ENCODE data around the gene GFRA1.

Gene GFRA1

DNA sequence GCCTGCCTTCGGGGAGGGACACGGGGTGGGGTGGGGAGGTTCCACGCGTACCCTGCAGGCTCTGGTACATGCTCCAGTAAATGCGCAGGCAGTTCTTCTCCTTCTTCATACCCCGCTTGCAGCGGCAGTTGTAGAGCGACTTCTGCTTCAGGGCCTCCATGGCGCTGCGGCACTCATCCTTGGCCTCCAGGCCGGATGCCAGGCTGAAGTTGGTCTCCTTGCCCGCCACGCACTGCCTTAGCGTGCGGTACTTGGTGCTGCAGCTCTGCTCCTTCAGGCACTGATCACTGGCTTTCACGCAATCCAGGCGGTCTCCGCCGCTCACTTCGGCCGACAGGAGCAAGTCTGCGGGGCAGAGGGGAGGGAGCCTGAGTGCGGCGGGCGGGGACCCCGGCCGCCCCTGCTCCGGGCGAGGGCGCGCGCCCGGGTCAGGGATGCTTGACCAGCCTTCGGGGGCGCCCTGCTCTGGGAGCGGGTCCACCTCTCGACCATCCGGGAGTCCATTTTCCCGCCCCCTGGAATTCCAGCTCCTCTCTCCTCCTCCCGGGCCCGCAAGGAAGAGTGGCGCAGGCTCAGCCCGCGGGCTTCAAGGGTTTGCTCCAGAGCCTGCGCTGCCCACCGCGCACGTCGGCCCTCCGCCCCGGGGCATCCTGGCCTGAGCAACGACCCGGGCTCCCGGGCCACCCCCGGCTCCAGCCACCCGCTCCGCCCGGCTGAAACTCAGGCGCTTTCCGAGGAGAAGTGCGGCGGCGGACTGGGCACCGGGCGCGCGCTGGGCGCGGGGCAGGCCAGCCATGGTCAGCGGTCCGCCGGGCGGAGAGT lies 2.0 kb downstream of the GFRA1 start:
- no peak for DNase-seq

DNA sequence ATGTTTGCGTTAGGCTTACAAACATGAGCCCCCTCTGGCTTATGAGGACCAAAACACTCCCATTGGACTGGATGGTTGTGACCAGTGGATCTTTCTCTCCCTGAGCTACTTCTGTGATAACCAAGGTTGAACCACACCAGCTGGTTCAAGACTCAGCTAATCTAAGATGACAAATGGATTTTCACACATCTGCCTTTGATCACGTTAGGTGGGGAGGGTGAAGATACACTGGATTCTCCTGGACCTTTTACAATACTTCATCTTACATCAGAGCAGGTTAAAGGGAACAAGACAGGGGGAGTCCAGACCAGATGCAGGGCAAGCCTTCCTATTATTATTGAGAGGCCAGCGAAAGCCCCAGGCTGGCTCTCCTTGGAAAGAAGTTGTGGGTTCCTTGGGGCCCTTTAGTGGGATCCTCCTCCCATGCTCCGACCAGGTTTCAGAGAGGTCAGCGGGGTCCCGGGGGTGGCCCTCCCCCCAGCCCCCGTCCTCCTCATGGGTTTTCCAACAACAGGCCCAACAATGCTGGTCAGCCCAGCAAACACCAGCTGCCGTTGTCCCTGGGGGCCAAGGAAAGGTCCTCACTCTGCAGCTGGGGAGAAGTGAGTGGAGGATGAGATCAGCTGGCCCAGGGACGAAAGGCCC lies 2.8 kb downstream of the GFRA1 start:
- DNase-seq: no peak

DNA sequence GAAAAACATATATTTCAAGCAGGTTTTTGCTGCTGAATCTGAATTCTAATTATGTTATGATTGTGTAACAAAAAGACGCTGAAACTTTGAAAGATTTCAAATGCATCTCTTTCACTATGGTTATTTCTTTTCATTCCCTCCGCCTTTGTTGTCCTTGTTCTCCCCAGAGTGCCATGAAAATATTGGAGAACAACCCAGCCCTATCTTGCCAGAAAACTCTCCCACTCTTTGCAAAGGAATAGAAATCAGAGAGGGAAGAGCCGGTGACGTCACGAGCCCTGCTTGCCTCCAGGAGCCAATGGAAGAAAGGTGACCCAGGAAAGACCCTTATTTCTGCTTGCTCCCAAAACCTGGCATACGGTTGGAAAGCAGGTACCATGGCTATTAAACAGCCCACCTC lies 3.4 kb downstream of the GFRA1 start:
- no peak for DNase-seq

DNA sequence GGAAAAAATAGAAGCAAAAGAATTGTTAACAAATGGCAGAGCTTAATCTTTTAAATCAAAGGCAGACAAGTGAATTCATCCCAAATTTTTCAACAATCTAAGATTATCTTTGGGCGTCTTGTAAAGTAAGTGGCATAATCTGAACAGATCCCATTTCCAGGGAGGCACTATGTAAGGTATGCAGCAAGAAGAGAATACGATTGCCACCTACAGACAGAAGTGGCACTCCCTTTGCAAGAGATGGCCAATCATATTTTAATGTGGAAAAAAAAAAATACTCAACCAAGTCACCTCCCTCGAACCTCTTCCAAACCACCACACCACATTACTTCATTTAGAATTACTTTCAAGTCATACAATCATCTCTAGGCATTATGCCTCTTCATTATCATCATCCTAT lies 4.0 kb downstream of the GFRA1 start:
- DNase-seq: no peak

DNA sequence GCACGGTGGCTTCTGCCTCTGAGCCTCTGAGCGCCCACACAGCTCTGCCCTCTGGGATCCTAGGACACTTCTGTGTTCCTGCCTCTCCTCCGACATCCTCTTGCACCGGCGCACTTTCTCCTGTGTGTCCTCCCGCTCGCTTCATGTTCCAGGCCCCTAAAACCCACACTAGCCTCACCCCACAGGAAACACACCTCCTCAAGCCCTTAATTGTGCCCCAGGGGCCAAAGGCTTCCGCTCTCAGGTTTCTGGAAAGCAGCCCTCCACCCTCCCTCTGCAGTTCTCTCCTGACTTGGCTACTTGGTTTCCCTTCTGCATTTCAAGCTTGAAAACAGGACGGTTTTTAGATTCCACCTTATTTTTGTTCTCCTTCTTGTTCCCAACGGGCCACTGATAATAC lies 7.3 kb downstream of the GFRA1 start:
- no peak for DNase-seq

DNA sequence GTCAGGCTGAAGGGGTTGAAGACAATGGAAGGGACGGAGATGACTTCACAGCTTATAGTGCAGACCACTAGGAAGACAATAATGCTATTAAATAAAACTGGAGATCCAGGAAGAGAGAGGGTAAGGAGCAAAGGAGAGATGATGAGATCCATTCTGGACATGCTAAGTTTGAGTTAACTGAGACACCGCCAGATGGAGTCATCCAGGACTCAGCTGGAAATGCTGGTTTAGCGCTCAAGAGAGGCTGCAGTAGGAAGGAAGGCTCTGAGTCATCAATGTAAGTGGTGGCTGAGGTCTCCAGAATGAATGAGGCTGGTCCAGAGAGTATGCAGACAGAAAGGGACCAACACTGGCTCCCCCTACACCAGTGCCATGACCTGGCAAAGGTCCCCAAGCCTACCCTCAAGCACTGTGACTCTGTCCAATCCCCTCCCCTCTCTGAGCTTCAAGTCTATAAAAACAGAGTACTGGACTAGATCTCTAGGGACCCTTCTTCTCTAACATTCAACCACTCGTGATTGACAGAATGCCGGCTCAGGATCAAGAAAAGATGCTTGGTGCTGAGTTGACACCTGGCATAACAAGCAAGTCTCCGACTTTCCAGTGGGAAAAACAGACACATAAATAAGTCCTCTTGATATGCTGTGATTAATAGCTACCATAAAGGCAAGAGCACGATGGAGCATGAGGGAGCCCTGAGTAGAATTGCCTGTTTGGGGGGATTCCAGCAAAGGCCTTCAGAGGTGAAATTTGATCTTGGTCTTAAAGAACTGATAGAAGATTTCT lies 8.9 kb downstream of the GFRA1 start:
- no peak for DNase-seq

DNA sequence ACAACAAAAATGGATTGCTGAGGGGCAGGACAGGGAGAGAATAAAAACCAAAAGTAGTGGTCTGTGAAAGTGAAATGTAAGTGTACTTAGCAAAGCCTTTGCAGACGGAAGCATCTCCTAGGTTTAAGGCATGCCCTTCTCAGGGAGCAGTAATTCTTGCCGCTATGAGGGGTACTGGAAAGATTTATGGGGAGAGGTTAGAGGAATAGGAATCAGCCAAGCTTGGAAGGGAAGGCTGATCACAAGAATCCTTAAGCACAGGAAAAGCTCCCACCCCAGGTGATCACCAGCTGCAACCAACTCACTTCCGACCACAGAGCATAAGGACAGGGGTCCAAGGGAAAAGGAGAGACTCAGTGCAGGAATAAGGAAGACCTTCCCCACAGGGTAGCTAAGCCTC lies 10.3 kb downstream of the GFRA1 start:
- DNase-seq: no peak

DNA sequence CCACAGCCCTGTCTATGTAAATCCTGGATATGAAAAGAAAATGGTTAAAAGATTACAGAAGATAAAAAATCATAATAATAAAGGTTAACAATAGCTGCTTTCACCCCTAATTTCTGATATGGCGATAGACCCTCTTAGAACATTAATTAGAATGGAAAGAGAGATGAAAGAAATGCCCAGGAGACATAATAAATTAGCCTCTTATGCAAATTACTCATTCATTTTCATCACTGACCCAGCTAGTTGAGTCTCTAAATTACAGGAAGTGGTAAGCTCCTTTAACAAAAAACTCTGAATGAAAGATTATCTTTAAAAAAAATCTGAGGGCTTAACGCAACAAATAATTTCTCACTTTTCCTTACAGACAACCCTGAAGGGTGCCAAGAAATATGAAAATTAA lies 12.4 kb downstream of the GFRA1 start:
- DNase-seq: no peak

DNA sequence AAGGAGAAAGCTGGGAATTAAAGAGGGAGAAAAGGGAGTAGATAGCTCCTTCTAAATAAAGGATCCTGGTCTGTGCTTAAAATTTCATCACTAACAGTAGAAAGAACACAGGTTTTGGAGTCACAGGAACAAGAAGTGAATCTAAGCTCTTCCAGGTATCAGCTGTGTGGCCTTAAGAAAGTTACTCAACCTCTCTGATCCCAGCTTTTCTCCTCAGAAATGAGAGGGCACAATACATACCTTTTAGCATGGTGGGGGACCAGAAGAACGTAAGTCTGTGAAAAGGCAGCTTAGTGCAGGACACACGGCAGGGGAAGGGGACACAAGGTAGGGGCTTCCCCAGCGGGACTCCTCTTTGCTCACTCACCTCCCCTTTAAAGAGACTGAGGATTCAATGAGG lies 13.4 kb downstream of the GFRA1 start:
- no peak for DNase-seq

DNA sequence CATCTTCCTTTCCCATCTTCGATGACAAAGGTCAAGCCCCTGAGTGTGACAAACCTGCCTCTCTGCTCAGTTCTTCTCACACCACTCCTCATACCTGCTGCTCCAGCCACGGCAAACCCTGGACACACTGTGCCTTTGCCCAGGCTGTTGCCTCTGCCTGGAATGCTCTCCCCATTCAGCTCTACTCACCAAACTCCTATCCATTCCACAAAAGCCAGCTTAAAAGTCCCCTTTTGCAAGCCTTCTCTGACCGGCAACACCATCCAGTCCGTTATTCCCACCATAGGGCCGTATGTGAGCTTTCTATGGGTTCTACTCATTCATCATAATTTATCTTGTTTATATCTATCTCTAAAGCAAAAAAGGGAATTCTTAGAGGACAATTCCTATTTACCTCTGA lies 15.2 kb downstream of the GFRA1 start:
- no peak for DNase-seq

DNA sequence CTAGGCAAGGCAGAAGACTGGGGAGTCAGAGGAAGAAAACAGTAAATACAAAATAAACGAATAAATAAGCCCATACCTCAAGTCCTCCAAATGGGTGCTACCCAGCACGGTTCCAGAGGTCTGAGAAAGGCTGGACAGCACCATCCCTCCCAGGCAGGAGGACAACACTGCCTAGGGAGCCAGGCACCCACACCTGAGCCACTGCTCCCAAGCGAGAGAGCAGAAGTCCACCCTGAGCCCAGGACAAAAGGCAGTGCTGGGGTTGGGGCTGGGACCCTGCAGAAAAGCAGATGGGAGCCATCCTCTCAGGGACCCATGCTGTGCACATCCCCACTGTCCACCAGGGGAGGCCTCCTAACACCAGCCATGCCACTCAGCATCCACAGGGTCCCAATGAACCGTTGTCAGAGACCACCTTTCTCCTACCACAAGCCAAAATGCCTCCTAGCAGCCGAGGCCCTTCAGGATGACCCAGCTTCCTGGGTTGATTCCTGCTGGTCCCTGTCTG lies 16.2 kb downstream of the GFRA1 start:
- DNase-seq: no peak

DNA sequence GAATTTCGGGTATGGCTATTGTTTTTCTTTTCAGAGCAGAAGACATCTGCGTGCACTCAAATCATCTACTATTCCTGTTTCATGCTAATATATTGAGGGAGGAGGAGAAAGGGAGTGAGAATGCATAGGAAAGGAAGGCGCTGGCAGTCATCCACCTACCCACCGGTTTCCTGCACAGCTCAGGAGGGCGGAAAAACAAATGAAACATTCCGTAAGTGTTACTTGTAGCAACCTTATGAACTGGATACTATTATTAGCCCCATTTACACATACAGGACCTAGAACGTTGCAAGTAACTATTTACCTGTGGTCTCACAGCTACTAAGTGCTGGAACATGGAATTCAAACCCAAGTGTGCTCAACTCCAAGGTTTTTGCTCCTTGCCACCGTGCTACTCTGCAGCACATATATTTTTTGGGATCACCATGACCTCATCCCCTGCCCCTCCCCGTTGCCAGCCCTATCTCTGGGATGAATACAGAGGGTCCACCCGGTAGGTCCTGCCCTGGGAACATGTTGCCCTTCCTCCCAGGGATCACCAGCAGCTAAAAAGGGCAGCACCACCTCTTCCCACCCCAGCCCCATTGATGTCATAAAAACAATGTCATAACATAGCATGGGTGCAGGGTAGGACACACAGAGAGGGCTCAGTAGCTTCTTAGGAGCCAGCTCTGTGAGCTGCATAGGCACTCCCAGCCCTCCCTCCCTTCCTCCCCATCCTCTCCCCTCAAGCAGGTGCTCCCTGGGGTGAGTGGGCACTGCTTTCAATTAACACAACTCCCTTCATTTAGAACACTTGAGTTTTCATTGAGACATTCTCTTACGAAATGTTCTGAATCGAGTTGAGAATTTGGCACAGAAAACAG lies 16.9 kb downstream of the GFRA1 start:
- no peak for DNase-seq

DNA sequence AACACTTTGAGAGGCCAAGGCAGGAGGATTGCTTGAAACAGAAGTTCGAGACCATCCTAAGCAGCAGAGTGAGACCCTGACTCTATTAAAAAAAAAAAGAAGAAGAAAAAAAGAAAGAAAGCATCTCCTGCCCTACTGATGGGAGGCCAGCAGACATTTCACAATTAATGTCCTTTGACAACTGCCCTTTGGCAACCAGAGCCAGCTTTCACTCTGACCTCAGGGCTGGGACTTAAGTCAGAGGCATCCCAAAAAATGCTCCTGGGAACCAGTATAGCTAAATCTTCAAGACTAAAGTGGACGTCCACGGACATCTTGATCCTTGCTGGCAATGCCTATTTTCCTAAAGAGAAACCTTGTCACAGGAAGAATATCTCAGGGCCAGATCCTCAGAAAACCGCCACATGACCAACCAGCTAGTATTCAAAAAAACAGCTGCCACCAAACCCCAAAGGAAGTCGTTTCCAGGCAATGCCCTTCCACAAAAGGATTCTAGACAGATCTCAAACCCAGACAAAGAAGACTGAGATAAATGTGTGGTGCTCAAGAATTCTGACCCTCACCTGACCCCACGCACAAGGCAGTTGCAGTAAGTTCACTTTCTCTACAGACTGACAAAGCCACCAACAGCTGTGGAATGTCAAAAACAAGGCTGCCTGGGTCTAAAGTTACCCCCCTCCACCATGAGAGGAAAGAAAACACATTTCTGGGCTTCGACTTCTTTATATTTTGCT lies 18.4 kb downstream of the GFRA1 start:
- DNase-seq: no peak

DNA sequence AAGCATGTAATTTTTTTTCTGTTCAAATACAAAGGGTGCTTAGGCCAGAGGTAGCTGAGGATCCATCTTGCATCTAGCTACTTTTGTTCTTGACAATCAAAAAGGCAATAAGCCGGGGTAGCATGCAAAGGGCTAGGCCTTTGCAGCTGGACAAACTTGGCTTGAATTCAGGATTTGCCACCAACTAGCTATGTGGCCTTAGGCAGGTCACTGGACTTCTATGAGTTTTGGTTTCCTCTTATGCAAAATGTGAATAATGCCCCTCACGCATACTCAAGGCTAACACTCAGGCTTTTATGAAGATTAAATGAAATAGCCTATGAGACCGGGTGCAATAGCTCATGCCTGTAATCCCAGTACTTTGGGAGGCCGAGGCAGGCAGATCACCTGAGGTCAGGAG lies 19.3 kb downstream of the GFRA1 start:
- DNase-seq: no peak

DNA sequence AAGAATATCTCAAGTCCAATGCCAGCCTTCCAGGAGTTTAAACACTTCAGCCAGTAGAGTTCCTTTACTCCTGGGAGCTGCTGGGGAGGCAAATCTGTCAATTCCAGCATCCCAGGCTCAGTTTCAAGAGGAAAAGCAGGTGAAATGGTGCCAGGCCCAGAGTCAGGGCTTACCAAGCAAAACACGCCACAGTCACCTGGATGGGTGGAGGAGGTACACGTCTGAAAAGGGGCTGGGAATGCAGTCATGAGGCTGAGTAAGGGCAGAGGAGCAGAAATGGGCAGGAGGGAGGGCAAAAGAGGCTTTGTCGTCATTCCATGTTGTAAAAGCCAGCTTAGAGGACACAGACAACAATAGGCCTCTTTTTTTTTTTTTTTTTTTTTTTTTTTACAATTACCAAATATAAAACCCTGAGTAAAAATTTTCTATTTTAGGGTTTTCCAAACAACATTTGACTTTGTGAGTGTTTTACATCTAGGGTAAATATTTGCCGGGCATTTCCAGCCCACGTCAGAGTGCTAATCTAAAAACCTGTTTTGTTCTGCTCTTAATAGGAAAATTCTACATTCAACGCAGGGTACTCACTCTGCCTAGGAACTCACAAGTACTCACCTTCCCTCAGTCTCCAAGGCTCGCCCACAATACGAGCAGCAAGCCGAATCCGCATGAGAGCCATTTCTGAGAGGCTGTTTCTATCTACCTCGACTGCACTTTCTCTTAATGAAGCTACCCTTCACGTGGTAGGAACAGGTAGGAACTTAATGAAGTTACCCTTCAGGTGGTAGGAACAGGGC lies 21.2 kb downstream of the GFRA1 start:
- no peak for DNase-seq

DNA sequence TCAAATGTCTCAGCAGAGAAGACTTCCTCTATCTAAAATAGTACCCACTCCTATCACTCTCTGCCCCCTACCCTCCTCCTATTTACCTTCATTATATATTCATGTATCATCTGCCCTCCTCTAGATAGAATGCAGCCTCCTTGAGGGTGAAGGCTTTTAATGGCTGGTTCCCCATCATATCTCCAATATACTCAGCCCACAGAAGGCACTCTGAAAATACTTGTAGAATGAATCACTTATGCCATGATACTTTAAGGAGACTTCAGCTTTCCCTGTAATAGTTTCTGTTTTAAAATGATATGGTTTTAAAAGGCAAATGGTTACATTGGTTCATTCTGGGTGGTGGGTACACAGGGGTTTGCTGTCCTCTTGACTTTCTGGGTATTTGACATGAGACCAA lies 25.3 kb downstream of the GFRA1 start:
- DNase-seq: no peak

DNA sequence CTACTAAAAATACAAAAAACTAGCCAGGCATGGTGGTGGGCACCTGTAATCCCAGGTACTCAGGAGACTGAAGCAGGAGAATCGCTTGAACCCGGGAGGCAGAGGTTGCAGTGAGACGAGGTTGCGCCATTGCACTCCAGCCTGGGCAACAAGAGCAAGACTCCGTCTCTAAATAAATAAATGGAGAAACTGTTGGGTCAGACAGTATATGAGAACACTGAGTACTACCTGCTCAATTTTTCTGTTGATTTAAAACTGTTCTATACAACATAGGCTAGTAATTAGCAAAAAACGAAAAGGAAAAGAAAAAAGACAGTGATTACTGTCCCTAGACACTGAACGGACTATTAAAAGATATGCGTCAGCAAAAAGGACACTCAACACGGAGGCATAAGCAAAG lies 26.7 kb downstream of the GFRA1 start:
- no peak for DNase-seq

DNA sequence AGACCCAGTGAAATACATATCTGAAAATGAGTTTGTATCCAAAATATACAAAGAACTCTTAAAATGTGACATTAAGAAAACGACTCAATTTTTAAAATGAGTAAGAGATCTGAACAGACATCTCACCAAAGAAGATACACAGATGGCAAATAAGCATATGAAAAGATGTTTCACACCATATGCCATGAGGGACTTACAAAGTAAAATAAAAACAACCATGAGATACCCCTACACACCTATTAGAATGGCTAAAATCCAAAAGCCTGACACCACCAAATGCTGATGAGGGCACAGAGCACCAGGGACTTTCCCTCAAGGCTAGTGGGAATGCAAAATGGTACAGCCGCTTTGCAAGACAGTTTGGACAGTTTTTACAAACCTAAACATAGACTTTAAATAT lies 27.9 kb downstream of the GFRA1 start:
- no peak for DNase-seq

DNA sequence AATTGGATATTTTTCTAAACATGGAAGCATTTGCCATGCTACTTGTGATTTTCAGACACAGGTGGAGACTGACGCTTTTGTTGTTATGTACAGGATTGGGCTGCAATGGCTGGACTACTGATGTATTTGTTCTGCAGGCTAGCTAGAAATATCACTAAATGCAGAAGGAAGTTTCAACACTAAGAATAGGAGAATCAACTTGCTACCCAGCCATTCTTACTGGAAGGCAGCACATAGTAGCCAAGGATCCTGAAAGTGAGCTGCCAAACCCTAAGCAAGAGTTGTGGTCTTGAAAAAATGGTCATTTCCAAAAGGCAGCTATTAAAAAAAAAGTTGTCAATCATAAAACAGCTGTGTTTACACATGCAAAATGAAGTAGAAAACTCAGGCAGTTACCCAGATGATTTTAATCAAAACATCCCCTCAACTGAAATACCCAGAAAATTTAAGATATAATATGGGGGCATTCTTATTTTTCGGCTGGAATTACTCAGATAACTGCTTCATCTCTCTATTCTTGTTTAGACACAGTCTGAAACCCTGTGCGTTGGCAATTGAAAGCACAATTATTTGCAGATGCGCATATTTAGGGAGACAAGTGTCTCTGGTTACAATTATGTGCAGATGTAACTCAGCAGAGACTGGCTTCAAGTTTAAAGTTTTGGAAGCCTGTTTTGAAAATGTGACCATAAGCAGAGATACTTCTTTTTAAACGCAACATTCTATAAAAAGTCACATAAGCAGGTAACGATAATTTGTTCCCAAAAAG lies 31.2 kb downstream of the GFRA1 start:
- no peak for DNase-seq

DNA sequence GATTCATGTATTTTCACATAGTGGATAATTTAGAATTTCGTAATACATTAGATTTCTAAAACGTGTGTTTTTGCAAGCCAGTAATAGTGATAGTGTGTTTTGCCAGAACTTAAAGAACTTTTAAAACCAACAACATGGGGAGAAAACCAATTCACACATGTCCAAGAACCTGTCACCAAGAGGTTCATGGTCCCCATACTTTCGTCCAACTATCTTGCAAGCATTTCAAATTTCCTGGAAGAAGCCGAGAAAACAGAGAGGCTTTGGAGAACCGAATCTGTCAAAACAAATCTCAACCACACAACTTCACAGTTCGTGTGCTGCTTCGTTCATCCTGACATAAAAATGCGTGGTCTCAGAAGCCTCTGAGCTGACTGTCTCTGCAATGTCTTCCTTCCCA lies 31.9 kb downstream of the GFRA1 start:
- DNase-seq: no peak
